ENCODE data around the gene GRAP. TPM values are rescaled to one million over a fixed set of nuclear protein-coding genes. Genes with fewer than 3 reads are reported as not detected.

GRAP gene
- total and polyA plus RNA-seq, 7 experiments from 2014 or later = 31.9 to 162 (median 84.4) TPM

DNA sequence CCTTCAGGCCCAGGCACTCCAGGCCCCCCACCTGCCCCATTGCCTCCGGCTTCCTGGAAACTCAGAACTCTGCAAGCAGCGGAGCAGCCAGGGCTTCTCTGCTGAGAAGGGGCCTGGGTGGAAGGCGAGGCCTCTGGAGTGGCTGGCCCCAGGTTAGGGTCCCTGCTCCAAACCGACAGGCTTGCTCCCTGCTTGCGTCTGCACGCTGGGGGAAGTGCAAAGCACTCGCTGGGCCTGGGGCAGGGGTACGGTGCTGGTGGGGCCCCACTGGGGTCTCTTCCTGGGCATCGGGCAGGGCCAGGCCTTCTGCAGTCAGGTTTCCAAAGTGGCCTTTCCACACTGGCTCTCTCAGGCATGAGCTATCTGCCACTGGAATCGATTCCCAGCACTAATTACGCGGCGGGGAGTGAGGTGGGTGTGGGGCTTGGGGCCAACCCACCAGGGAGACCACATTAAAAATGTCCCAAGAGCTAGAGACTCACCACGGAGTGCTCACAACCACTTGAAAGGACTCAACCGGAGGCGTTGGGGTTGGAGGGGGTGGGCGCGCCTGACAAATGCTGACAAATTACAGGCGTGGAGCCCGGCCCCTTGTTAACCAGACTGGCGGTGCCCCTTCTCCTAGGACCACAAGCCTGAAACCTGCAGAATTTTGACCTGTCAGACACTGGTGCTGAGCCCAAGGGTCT lies 60.1 kb downstream of the GRAP start:
- H3K4me1 Mint-ChIP-seq = peaks cover 0 to 11% (median 0%) of the 10 kb centered on the region in 7 donors
- intact Hi-C loops (cut with micrococcal nuclease) = no loop called here
- no peak overlapping the region for H3K4me3 ChIP-seq (ENCODE audit: low read length)
- CTCF ChIA-PET = no interaction called here
- ATAC-seq (no peak), DNase-seq (no peak)
- POLR2A ChIA-PET = no interaction called here
- no peaks in the 10 kb centered on the region for H3K4me1 ChIP-seq (ENCODE audit: control insufficient read depth in 2 of 2, insufficient read depth in 2 of 2, low read length in 2 of 2)
- H3K4me3 Mint-ChIP-seq = no peak overlapping the region
- no peaks in the 10 kb centered on the region for H3K27me3 Mint-ChIP-seq
- no peaks in the 10 kb centered on the region for H3K27me3 ChIP-seq (ENCODE audit: control insufficient read depth in 2 of 2, insufficient read depth in 2 of 2, low read length in 2 of 2)
- no peaks in the 10 kb centered on the region for H3K9me3 Mint-ChIP-seq
- no peak overlapping the region for H3K27ac Mint-ChIP-seq
- no peaks in the 10 kb centered on the region for H3K9me3 ChIP-seq (ENCODE audit: control insufficient read depth in 2 of 3, low read length in 3 of 3)
- peaks cover 0 to 16% (median 0%) of the 10 kb centered on the region in 5 donors for H3K36me3 Mint-ChIP-seq
- H3K27ac ChIP-seq (ENCODE audit: low read depth, low read length) = no peak overlapping the region
- peaks cover 0 to 9% (median 0%) of the 10 kb centered on the region in 3 experiments for H3K36me3 ChIP-seq (ENCODE audit: control insufficient read depth in 2 of 3, insufficient read depth in 3 of 3, low read length in 3 of 3)

DNA sequence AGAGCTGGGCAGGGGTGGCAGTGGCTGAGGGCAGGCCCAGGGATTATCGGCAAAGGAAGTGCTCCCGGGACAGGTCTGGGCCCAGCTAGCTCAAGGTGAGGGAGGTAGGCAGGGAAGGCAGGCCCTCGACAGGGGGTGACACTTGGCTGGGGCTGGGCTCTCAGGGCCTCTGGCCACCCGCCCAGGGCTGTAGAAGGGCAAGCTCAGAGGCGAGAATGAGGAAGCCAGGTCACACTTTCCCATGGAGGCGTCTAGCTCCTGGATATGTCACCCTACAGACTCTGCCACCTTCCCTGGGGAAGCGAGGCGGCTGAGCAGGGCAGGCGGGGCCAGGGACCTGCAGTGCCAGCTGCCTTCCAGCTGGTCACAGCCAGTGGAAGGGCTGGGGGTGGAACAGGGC lies 61.3 kb downstream of the GRAP start:
- POLR2A ChIA-PET = no interaction called here
- ATAC-seq = no peak
- intact Hi-C loops (cut with micrococcal nuclease) = no loop called here
- no peaks in the 10 kb centered on the region for H3K4me1 ChIP-seq (ENCODE audit: control insufficient read depth in 2 of 2, insufficient read depth in 2 of 2, low read length in 2 of 2)
- peaks cover 0 to 9% (median 0%) of the 10 kb centered on the region in 3 experiments for H3K36me3 ChIP-seq (ENCODE audit: control insufficient read depth in 2 of 3, insufficient read depth in 3 of 3, low read length in 3 of 3)
- no peak for DNase-seq
- Mint-ChIP-seq H3K36me3 (peaks cover 0 to 16% (median 0%) of the 10 kb centered on the region in 5 donors), H3K9me3 (no peaks in the 10 kb centered on the region), H3K27ac (no peak overlapping the region), H3K27me3 (no peaks in the 10 kb centered on the region), H3K4me3 (no peak overlapping the region), H3K4me1 (peaks cover 0 to 11% (median 2%) of the 10 kb centered on the region in 7 donors)
- no peak overlapping the region for H3K27ac ChIP-seq (ENCODE audit: low read depth, low read length)
- no peak overlapping the region for H3K4me3 ChIP-seq (ENCODE audit: low read length)
- CTCF ChIA-PET = no interaction called here
- H3K27me3 ChIP-seq (ENCODE audit: control insufficient read depth in 2 of 2, insufficient read depth in 2 of 2, low read length in 2 of 2) = no peaks in the 10 kb centered on the region
- no peaks in the 10 kb centered on the region for H3K9me3 ChIP-seq (ENCODE audit: control insufficient read depth in 2 of 3, low read length in 3 of 3)

- H3K4me3 Mint-ChIP-seq = no peak overlapping the region
Observed at GRCh38 chr17:18984273-18985114, 62.3 kb downstream of the GRAP start.

GRCh38 chr17:18981642-18982424 lies 64.9 kb downstream of the GRAP start:
- intact Hi-C loops (cut with micrococcal nuclease) = no loop called here
- peaks cover 0 to 34% (median 0%) of the 10 kb centered on the region in 3 experiments for H3K36me3 ChIP-seq (ENCODE audit: control insufficient read depth in 2 of 3, insufficient read depth in 3 of 3, low read length in 3 of 3)
- H3K27me3 ChIP-seq (ENCODE audit: control insufficient read depth in 2 of 2, insufficient read depth in 2 of 2, low read length in 2 of 2) = no peaks in the 10 kb centered on the region
- H3K4me1 Mint-ChIP-seq = peaks cover 0 to 4% (median 0%) of the 10 kb centered on the region in 7 donors
- H3K9me3 ChIP-seq (ENCODE audit: control insufficient read depth in 2 of 3, low read length in 3 of 3) = no peaks in the 10 kb centered on the region
- H3K4me3 ChIP-seq (ENCODE audit: low read length) = no peak overlapping the region
- DNase-seq (no peak), ATAC-seq (no peak)
- ChIA-PET CTCF (no interaction called here), POLR2A (interaction anchor here (0.7 kb wide), 1 partner anchor 40 kb away, joined by 3 read pairs; no protein-coding TSS in a partner anchor)
- no peaks in the 10 kb centered on the region for H3K27me3 Mint-ChIP-seq
- no peaks in the 10 kb centered on the region for H3K4me1 ChIP-seq (ENCODE audit: control insufficient read depth in 2 of 2, insufficient read depth in 2 of 2, low read length in 2 of 2)
- no peak overlapping the region for H3K27ac ChIP-seq (ENCODE audit: low read depth, low read length)
- no peaks in the 10 kb centered on the region for H3K9me3 Mint-ChIP-seq
- peaks cover 0 to 19% (median 0%) of the 10 kb centered on the region in 5 donors for H3K36me3 Mint-ChIP-seq
- H3K4me3 Mint-ChIP-seq = no peak overlapping the region
- H3K27ac Mint-ChIP-seq = no peak overlapping the region

More at GRCh38 chr17:18984273-18985114, 62.3 kb downstream of the GRAP start:
- Mint-ChIP-seq H3K27me3 (no peaks in the 10 kb centered on the region), H3K27ac (no peak overlapping the region), H3K4me1 (peaks cover 0 to 11% (median 0%) of the 10 kb centered on the region in 7 donors), H3K9me3 (no peaks in the 10 kb centered on the region), H3K36me3 (peaks cover 0 to 18% (median 0%) of the 10 kb centered on the region in 5 donors)
- Histone ChIP-seq H3K36me3 (ENCODE audit: control insufficient read depth in 2 of 3, insufficient read depth in 3 of 3, low read length in 3 of 3) (peaks cover 0 to 15% (median 0%) of the 10 kb centered on the region in 3 experiments), H3K4me3 (ENCODE audit: low read length) (no peak overlapping the region), H3K27me3 (ENCODE audit: control insufficient read depth in 2 of 2, insufficient read depth in 2 of 2, low read length in 2 of 2) (no peaks in the 10 kb centered on the region), H3K9me3 (ENCODE audit: control insufficient read depth in 2 of 3, low read length in 3 of 3) (no peaks in the 10 kb centered on the region), H3K4me1 (ENCODE audit: control insufficient read depth in 2 of 2, insufficient read depth in 2 of 2, low read length in 2 of 2) (no peaks in the 10 kb centered on the region), H3K27ac (ENCODE audit: low read depth, low read length) (no peak overlapping the region)
- CTCF ChIA-PET = no interaction called here
- POLR2A ChIA-PET = no interaction called here
- DNase-seq (no peak), ATAC-seq (no peak)
- intact Hi-C loops (cut with micrococcal nuclease) = no loop called here

DNA sequence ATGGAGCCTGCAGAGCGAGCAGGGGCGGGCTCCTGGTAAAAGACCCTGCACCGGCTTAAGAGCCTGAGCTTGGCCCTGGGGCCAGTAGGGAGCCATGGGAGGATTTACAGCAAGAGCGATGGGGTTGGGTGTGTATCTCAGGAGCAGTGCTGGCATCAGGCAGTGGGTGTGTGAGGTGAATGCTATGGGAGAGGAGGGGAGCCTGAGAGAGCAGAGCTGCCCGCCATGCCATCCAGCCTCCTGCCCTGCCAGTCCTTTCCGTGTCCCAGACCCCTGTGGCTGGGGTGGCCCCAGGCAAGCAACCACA lies 65.5 kb downstream of the GRAP start:
- ATAC-seq (no peak), DNase-seq (no peak)
- Mint-ChIP-seq H3K4me3 (no peak overlapping the region), H3K27me3 (no peaks in the 10 kb centered on the region), H3K36me3 (peaks cover 0 to 22% (median 0%) of the 10 kb centered on the region in 5 donors), H3K27ac (peak overlapping the region in 2 of 9 donors; percentile 2 to 29), H3K4me1 (peaks cover 0 to 4% (median 0%) of the 10 kb centered on the region in 7 donors), H3K9me3 (no peaks in the 10 kb centered on the region)
- POLR2A ChIA-PET = interaction anchor here (0.7 kb wide), 1 partner anchor 41 kb away, joined by 3 read pairs; no protein-coding TSS in a partner anchor
- intact Hi-C loops (cut with micrococcal nuclease) = no loop called here
- Histone ChIP-seq H3K27ac (ENCODE audit: low read depth, low read length) (no peak overlapping the region), H3K4me1 (ENCODE audit: control insufficient read depth in 2 of 2, insufficient read depth in 2 of 2, low read length in 2 of 2) (no peaks in the 10 kb centered on the region), H3K36me3 (ENCODE audit: control insufficient read depth in 2 of 3, insufficient read depth in 3 of 3, low read length in 3 of 3) (peaks cover 0 to 37% (median 0%) of the 10 kb centered on the region in 3 experiments), H3K4me3 (ENCODE audit: low read length) (no peak overlapping the region), H3K9me3 (ENCODE audit: control insufficient read depth in 2 of 3, low read length in 3 of 3) (no peaks in the 10 kb centered on the region), H3K27me3 (ENCODE audit: control insufficient read depth in 2 of 2, insufficient read depth in 2 of 2, low read length in 2 of 2) (no peaks in the 10 kb centered on the region)
- CTCF ChIA-PET = no interaction called here

DNA sequence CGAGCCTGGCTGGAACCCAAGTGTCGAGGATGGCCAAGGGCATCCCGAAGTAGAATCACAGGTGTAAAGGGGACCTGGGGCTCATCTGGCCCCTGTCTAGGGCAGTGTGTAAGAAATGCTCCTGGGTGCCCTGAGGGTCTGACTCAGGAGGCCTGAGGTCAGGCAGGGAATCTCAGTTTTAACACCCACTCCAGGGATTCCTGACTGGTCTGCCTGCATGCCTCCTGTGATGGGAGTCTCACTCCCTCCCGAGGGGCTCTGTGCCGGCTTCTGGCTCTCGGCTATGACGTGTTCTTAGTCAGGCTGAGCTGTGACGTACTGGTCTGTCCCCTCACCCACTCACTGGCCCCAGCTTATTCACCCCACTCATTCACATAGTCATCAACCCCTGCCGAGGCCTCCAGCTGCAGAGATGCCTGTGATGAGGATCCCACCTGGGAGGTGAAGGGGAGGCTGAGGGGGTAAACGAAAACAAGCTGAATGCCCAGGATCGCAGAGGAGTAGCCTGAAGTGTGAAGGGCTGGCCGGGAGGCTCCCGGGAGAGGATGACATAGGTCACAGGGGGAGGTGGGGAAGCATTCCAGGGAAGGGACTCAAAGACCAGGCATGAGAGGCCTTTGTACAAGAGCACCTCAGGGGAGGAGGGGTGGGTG lies 65.9 kb downstream of the GRAP start:
- ATAC-seq = no peak
- intact Hi-C loops (cut with micrococcal nuclease) = no loop called here
- no peak overlapping the region for H3K4me3 ChIP-seq (ENCODE audit: low read length)

More for the DNA sequence above, 65.9 kb downstream of the GRAP start:
- peaks cover 0 to 4% (median 0%) of the 10 kb centered on the region in 7 donors for H3K4me1 Mint-ChIP-seq
- Histone ChIP-seq H3K27ac (ENCODE audit: low read depth, low read length) (no peak overlapping the region), H3K4me1 (ENCODE audit: control insufficient read depth in 2 of 2, insufficient read depth in 2 of 2, low read length in 2 of 2) (no peaks in the 10 kb centered on the region), H3K27me3 (ENCODE audit: control insufficient read depth in 2 of 2, insufficient read depth in 2 of 2, low read length in 2 of 2) (no peaks in the 10 kb centered on the region), H3K9me3 (ENCODE audit: control insufficient read depth in 2 of 3, low read length in 3 of 3) (no peaks in the 10 kb centered on the region), H3K36me3 (ENCODE audit: control insufficient read depth in 2 of 3, insufficient read depth in 3 of 3, low read length in 3 of 3) (peaks cover 0 to 37% (median 0%) of the 10 kb centered on the region in 3 experiments)
- ChIA-PET POLR2A (interaction anchor here (0.7 kb wide), 1 partner anchor 41 kb away, joined by 3 read pairs; no protein-coding TSS in a partner anchor), CTCF (no interaction called here)
- DNase-seq = no peak
- H3K9me3 Mint-ChIP-seq = no peaks in the 10 kb centered on the region
- H3K36me3 Mint-ChIP-seq = peaks cover 0 to 17% (median 0%) of the 10 kb centered on the region in 5 donors
- H3K27me3 Mint-ChIP-seq = no peaks in the 10 kb centered on the region
- peak overlapping the region in 2 of 9 donors; percentile 2 to 29 for H3K27ac Mint-ChIP-seq
- no peak overlapping the region for H3K4me3 Mint-ChIP-seq
